Measurements from ENCODE around the gene EPHB1.

Gene EPHB1

DNA sequence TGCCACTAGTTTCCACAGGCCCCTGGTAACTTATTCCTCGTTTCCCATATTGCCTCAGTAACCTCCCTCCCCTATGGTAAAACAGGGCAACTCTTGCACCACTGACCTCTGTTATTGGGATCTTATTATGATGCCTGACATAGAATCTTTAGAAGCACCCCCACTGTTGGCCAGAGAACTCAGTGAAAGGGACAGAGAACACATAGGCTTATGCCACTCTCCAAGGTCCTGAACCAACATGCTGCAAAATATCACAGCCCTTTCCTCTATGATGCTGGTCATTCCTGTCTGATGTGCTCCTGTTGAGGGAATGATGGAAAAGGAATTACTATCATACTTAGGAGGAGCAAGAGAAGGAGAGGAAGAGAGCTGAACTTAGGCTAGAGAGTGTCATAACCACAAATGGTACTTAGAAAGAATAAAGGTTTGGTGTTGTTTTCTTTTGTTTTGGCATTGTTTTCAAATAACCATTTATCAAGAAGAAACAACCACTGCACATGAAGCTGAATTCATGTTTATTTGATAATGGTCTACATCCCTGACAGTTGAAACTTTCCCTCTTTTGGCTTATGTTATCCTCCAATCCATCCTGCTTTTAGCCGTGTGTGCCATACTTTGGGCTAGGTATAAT, 330.2 kb downstream of the EPHB1 start:
- ATAC-seq (replicated peaks) (no peak), DNase-seq (no peak)
- Mint-ChIP-seq H3K27ac (no peak overlapping the region), H3K4me3 (no peak overlapping the region), H3K36me3 (no peaks in the 10 kb centered on the region), H3K4me1 (no peaks in the 10 kb centered on the region), H3K27me3 (no peaks in the 10 kb centered on the region), H3K9me3 (peaks cover 0 to 4% of the 10 kb centered on the region in 2 donors)

DNA sequence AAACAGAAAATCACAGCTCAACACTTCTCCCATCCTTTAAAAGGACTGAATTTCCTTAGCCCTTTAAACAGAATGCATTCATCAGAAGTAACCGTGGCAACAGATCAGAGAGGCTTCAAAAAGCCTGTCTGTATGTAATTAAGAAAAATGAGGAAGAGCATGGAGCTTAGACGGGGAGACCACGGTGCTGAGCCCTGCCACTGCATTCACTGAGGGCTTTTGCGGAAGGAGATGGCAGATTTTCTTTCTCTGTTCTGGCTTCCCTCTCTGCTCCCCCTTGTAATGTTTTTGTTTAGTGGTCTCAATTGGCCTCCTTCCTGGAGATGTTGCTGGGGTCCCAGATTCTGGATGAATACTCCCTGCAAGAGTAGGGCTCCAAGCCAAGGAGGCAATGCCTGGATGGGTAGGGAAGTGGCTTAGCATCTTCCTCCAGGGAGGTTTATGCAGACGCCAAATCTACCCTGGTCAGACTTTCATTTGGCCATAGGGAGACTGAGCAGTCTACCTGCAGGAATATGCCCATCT, 332.9 kb downstream of the EPHB1 start:
- H3K4me1 Mint-ChIP-seq = no peaks in the 10 kb centered on the region
- no peaks in the 10 kb centered on the region for H3K36me3 Mint-ChIP-seq
- H3K27ac Mint-ChIP-seq = no peak overlapping the region
- peaks cover 0 to 4% of the 10 kb centered on the region in 2 donors for H3K9me3 Mint-ChIP-seq
- no peak for ATAC-seq (replicated peaks)
- H3K27me3 Mint-ChIP-seq = no peaks in the 10 kb centered on the region
- H3K4me3 Mint-ChIP-seq = no peak overlapping the region
- no peak for DNase-seq

DNA sequence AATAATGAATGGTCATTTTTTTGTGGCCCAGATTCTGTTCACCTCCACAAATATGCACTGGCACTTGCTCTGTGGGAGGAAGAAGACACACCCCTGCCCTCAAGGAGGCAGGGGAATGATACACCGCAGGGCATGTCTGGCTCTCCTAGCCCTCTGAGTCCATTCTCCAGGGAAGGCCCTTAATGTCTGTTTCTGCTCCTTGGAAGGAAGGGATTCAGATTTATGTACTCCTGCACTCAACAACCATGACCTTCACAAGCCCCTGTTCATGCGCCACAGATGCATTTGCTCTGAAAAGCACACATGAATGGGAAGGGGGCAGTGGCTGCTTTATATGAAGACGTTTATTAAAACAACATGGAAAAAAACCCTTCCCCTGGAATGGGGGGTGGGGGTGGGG, 333.8 kb downstream of the EPHB1 start:
- Mint-ChIP-seq H3K27me3 (no peaks in the 10 kb centered on the region), H3K36me3 (no peaks in the 10 kb centered on the region), H3K4me3 (no peak overlapping the region), H3K4me1 (no peaks in the 10 kb centered on the region), H3K27ac (no peak overlapping the region), H3K9me3 (peaks cover 0 to 4% of the 10 kb centered on the region in 2 donors)
- no peak for DNase-seq
- ATAC-seq (replicated peaks) = no peak

DNA sequence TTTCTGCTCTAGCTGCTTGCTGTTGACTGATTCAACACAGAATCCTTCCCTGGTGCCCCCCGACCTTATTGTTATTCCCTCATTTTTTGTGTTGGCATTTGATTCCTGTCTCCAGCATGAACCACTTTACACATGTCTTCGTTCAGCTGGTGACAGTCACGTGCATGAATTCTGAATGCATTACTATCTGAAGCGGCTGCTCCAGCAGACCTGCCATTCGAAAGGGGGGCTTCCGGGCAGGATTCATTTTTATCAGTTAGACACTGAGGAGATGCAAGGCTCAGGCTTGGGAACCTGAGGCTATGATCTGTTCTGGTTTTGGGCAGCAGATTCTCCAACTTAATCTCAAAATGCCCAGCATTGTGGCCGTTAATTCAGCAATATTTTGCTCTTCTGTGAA, 336.2 kb downstream of the EPHB1 start:
- no peaks in the 10 kb centered on the region for H3K36me3 Mint-ChIP-seq
- DNase-seq (no peak), ATAC-seq (replicated peaks) (no peak)
- H3K27ac Mint-ChIP-seq = no peak overlapping the region
- no peaks in the 10 kb centered on the region for H3K27me3 Mint-ChIP-seq
- H3K4me3 Mint-ChIP-seq = no peak overlapping the region
- H3K4me1 Mint-ChIP-seq = no peaks in the 10 kb centered on the region
- H3K9me3 Mint-ChIP-seq = no peaks in the 10 kb centered on the region

DNA sequence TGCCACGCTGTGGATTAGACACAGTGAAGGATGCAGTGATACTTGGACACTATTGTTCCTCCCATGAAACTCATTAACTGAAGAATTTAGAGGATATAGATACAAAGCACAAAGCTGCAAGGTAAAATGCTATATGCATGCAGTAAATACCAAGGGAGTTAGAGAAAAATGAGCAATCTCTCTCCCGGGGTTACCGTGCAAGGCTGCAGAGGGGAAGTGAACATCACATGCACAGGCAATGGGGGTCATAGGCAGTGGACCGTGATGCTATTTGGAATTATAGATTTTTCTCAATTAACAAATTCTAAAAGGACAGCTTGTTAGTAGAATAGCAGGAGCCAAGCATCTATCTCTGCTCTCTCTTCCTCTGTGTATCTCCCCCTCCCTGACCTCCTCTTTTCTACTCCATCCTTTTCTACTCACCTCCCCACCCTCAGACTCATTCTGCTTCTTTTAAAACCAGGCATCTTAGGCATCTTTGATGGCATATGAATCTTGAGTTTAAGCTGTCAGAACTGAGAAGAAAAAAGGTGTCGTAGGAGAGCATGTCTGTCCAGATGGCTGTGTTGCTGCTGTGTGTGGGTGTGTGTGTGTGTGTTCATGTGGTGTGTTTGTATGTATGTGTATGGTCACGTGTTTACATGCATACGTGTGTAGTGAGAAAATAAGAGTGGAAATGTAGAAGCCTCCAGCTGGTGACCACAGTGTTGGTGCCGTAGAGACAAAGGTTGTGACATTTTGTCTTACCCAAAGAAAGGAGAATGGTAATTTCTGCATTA, 339.0 kb downstream of the EPHB1 start:
- ATAC-seq (replicated peaks) (no peak), DNase-seq (no peak)
- Mint-ChIP-seq H3K36me3 (no peaks in the 10 kb centered on the region), H3K9me3 (no peaks in the 10 kb centered on the region), H3K4me3 (no peak overlapping the region), H3K27me3 (no peaks in the 10 kb centered on the region), H3K4me1 (no peaks in the 10 kb centered on the region), H3K27ac (no peak overlapping the region)

DNA sequence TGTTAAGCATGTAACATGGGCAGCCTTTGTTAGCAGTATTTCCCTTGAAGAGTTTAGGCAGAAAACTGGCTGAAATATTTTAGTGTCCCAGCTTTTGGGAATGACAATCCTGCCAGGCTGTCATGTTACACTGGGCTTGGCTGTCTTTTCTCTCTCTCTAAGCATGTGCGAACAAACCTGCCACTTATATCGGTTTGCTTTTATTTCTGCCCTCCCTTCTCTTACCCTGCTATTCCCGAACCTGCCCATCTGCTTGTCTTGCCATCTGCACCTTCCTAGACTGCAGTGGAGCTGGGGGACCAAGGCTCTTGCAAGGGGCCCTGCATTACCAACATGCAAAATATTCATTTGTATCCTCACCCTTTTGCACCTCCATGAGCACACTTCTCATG, 339.6 kb downstream of the EPHB1 start:
- Mint-ChIP-seq H3K4me1 (no peaks in the 10 kb centered on the region), H3K36me3 (no peaks in the 10 kb centered on the region), H3K4me3 (no peak overlapping the region), H3K27me3 (no peaks in the 10 kb centered on the region), H3K9me3 (no peaks in the 10 kb centered on the region), H3K27ac (no peak overlapping the region)
- DNase-seq (no peak), ATAC-seq (replicated peaks) (no peak)

DNA sequence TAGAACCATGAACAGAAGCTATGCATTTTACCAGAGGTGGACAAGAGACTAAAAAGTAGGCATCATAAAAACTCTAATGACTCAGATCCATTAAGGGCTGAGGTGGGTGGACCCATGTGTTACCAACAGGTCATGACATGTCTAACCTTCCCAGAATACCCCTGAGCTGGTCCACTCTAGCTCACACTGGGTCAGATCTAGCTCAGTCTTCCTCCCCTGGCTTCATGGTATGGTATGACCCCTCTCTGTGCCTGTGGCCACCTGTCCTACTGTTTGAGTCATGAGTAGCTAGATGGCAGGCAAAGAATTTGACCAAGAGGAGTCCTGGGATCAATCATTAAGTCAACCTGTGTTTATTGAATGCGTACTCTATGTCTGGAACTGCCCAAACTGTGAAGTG, 340.4 kb downstream of the EPHB1 start:
- DNase-seq (no peak), ATAC-seq (replicated peaks) (no peak)
- H3K27me3 Mint-ChIP-seq = no peaks in the 10 kb centered on the region
- H3K9me3 Mint-ChIP-seq = no peaks in the 10 kb centered on the region
- no peaks in the 10 kb centered on the region for H3K4me1 Mint-ChIP-seq
- no peaks in the 10 kb centered on the region for H3K36me3 Mint-ChIP-seq
- H3K27ac Mint-ChIP-seq = no peak overlapping the region
- no peak overlapping the region for H3K4me3 Mint-ChIP-seq

DNA sequence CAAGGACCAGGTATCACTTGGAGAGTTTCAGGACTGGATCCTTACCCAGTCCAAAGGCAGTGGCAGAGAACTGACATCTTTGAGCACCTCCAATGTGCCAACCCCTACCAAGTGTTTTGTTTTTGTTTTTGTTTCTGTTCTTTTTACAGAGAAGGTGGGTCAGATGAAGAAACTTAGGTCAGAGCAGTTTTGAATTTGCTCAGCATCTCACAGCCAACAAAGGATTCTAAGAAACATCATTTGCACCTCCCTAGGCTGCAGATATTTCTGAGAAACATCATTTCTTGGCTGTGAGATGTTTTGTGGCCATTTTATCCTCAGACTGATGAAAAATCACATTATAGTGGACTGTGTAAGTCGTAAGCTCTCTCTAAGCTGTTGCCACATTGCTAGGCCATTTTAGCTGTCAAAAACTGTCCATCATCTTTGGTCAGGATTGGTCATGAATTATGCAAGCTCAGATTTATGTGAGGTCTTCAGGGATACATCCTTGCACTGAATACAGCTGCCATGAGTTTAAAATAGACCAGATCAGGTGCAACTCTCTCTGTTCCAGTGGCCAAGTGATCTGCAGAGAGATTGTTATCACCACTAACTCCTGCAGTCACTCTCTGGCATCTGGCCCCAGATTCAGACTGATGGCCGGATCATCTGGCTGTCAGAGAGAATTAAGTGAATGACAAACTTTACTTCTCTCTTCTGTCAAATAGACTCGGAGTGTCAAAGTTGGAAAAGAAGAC, 341.5 kb downstream of the EPHB1 start:
- H3K27me3 Mint-ChIP-seq = no peaks in the 10 kb centered on the region
- no peaks in the 10 kb centered on the region for H3K4me1 Mint-ChIP-seq
- no peaks in the 10 kb centered on the region for H3K9me3 Mint-ChIP-seq
- H3K4me3 Mint-ChIP-seq = no peak overlapping the region
- no peak for DNase-seq
- no peaks in the 10 kb centered on the region for H3K36me3 Mint-ChIP-seq
- H3K27ac Mint-ChIP-seq = no peak overlapping the region
- ATAC-seq (replicated peaks) = no peak

DNA sequence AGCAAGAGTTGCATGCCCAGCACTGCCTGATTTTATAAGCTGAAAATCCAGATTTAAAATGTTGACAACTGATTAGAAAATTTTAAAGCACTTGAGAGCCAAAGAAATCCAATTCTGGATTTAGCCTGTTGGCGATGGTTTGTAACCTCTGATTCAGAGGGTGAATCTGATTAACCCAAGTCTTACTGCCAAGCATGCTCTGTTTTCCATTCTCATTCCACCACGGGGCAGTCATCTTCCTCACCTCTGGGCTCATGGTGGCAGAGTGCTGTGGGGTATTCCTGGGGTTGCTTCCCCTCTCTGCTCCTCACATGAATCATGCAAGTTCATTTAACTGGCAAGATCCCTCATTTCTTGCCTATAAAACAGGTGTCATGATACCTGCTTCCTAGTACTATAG, 342.2 kb downstream of the EPHB1 start:
- Mint-ChIP-seq H3K4me1 (no peaks in the 10 kb centered on the region), H3K27me3 (no peaks in the 10 kb centered on the region), H3K36me3 (no peaks in the 10 kb centered on the region), H3K4me3 (no peak overlapping the region), H3K9me3 (no peaks in the 10 kb centered on the region), H3K27ac (no peak overlapping the region)
- DNase-seq (no peak), ATAC-seq (replicated peaks) (no peak)

DNA sequence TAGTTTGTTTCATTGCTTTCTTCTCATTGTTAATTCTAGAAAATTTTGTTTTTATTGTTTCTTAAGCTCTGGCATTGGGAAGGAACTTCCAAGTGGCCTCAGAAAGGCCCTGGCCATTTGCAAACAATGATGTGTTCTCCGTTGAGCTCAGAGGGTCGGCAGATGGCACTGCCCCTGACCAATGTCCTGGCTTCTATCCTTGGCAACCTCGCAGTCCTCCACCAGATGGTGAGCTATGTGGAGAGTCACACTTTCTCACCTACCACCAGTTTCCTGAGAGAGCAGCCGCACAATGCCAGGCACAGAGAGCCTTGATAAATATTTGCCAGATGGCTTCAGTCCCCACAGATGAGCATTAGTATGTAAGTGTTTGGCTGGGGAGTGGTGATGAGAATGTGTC, 343.7 kb downstream of the EPHB1 start:
- H3K27ac Mint-ChIP-seq = no peak overlapping the region
- DNase-seq (no peak), ATAC-seq (replicated peaks) (no peak)
- no peak overlapping the region for H3K4me3 Mint-ChIP-seq
- H3K27me3 Mint-ChIP-seq = no peaks in the 10 kb centered on the region
- H3K9me3 Mint-ChIP-seq = no peaks in the 10 kb centered on the region
- no peaks in the 10 kb centered on the region for H3K36me3 Mint-ChIP-seq
- H3K4me1 Mint-ChIP-seq = no peaks in the 10 kb centered on the region

DNA sequence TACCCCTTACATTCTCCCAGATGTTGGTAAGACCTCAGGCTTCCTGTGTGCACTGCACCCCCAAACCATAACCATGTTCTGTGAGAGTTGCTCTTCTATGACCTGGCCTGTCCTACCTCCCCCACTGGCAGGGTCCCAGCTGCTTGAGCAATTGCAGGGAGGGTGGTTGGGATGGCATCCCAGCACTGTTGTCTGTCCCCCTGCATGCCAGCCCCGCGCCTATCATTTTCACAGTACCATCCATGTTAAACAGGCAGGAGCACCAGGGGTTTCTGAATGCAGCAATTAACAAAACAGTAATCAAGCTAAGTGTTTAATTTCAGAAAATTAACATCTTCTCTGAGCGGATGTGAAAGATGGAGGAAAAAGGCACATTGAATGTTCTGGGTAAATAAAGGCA, 345.5 kb downstream of the EPHB1 start:
- H3K9me3 Mint-ChIP-seq = no peaks in the 10 kb centered on the region
- DNase-seq (no peak), ATAC-seq (replicated peaks) (no peak)
- H3K27me3 Mint-ChIP-seq = no peaks in the 10 kb centered on the region
- no peaks in the 10 kb centered on the region for H3K36me3 Mint-ChIP-seq
- H3K4me3 Mint-ChIP-seq = no peak overlapping the region
- no peak overlapping the region for H3K27ac Mint-ChIP-seq
- H3K4me1 Mint-ChIP-seq = no peaks in the 10 kb centered on the region

DNA sequence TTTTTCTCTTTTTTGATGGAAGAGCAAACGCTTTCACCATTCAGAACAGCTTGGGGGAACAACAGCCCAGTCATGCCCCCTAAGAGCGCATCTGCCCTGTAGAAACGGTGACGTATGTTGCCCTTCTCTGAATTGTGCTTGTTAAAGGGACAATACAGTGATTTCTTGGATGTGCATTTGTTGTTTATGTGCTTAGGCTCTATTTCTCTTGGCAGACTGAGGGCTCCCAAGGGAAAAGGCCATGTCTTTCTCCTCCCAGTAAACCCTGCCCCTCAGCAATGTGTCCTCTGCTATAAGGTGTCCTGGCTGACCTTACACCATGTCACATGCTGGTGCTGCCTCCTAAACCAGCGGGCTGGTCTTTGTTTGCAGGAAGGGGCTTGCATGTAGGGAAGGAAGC, 346.1 kb downstream of the EPHB1 start:
- ATAC-seq (replicated peaks) (no peak), DNase-seq (no peak)
- Mint-ChIP-seq H3K27me3 (no peaks in the 10 kb centered on the region), H3K36me3 (no peaks in the 10 kb centered on the region), H3K9me3 (no peaks in the 10 kb centered on the region), H3K4me3 (no peak overlapping the region), H3K27ac (no peak overlapping the region), H3K4me1 (no peaks in the 10 kb centered on the region)

DNA sequence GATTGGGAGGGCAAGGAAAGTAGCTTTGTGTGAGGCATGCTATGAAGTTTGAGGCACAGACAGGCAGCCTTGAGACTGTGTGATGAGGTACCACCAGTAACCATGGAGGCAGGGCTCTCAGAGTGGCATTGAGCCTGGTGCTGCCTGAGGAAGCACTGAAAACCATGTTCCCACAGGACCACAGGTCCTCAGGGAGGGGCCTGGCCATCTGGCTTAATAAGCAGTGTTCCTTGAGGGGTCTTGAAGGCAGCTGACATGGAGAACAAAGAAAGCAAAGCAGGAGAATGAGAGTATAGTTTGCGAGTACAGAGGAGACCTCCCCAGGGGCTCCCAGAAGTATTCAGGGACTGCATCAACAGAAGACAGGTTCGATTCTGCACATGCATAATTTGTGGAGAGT, 346.6 kb downstream of the EPHB1 start:
- no peaks in the 10 kb centered on the region for H3K27me3 Mint-ChIP-seq
- H3K4me3 Mint-ChIP-seq = no peak overlapping the region
- ATAC-seq (replicated peaks) = no peak
- H3K9me3 Mint-ChIP-seq = no peaks in the 10 kb centered on the region
- no peaks in the 10 kb centered on the region for H3K4me1 Mint-ChIP-seq
- H3K36me3 Mint-ChIP-seq = no peaks in the 10 kb centered on the region
- no peak overlapping the region for H3K27ac Mint-ChIP-seq
- no peak for DNase-seq

DNA sequence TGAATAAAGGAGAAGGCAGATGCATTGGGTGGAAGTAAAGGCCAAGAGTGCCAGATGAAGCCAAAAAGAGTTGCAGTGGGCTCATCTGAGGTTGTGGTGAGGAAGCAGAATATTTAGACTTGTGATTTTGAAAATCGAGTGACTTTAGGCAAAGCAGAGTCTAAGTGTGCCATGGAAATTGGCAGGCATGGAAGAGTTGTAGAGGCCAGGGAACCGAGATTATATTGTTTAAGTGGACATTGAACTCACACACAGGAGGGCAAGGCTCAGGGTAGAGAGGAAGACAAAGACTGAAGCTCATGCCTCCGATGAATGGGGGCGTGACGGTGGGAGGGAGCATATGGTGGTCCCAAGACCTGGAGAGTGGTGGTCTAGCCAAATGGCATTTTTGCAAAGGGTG, 347.5 kb downstream of the EPHB1 start:
- Mint-ChIP-seq H3K4me1 (no peaks in the 10 kb centered on the region), H3K36me3 (no peaks in the 10 kb centered on the region), H3K4me3 (no peak overlapping the region), H3K27ac (no peak overlapping the region), H3K27me3 (no peaks in the 10 kb centered on the region), H3K9me3 (no peaks in the 10 kb centered on the region)
- DNase-seq = no peak
- ATAC-seq (replicated peaks) = no peak

DNA sequence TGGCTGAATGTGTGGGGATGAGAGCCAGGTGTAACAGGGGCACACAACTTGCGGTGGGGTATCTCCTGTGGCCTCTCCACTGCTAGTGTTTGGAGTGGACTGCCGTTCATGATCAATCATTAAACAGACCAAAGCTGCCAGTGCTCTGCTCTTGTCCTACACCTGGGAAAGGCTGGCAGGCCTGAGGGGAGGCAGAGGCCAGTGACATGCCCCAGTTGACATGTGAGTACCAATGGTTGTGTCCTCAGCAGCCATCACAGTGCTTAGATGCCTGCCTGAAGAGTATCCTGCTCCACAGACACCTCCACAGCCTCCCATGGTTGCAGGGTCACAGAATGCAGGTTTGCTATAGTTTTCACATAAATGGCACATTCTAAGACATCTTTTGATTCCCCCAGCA, 348.4 kb downstream of the EPHB1 start:
- no peaks in the 10 kb centered on the region for H3K9me3 Mint-ChIP-seq
- H3K27me3 Mint-ChIP-seq = no peaks in the 10 kb centered on the region
- H3K4me3 Mint-ChIP-seq = no peak overlapping the region
- H3K36me3 Mint-ChIP-seq = no peaks in the 10 kb centered on the region
- H3K4me1 Mint-ChIP-seq = no peaks in the 10 kb centered on the region
- no peak overlapping the region for H3K27ac Mint-ChIP-seq
- no peak for ATAC-seq (replicated peaks)
- no peak for DNase-seq
